CD14-positive monocyte (primary cell): Measurements from ENCODE around the gene FGB. TPM values are rescaled to one million over a fixed set of nuclear protein-coding genes. Genes with fewer than 3 reads are reported as not detected.
A peak's percentile ranks its signal among the peaks of the same experiment; 100 is the strongest.

Experiments used
- DNase-seq, 3 donors: peaks; one replicate each; pipeline ENCODE4 v3.0.0-alpha.2; 2011 to 2022
- H2AFZ ChIP-seq: 2 replicates; pipeline ENCODE4 v1.6.0; 2012; ENCODE audit warnings: mild to moderate bottlenecking, low read depth, low read length, inconsistent platforms; ENCODE audit not compliant: insufficient read depth, poor library complexity, severe bottlenecking
- H3K27ac ChIP-seq, 2 donors: 1 replicate in 1 of 2; 2 replicates in 1 of 2; pipeline ENCODE4 v1.5.1; 2012 to 2013; ENCODE audit warnings: low read length in 2 of 2, control low read depth in 1 of 2, inconsistent platforms in 1 of 2, low read depth in 1 of 2, mild to moderate bottlenecking in 1 of 2
- H3K27me3 ChIP-seq, 2 donors: one replicate each; pipeline versions ENCODE4 v1.6.0 to v1.6.1; 2011 to 2013; ENCODE audit warnings: low read length in 2 of 2; ENCODE audit not compliant: control insufficient read depth in 2 of 2, insufficient read depth in 2 of 2
- H3K36me3 ChIP-seq, 2 donors: replicated peaks in 1 of 2; 1 replicate in 1 of 2; 2 replicates in 1 of 2; pipeline versions ENCODE4 v1.5.1 to v1.6.1; 2012 to 2013; ENCODE audit warnings: low read length in 2 of 2, control low read depth in 1 of 2, inconsistent platforms in 1 of 2, mild to moderate bottlenecking in 1 of 2; ENCODE audit not compliant: insufficient read depth in 2 of 2, control insufficient read depth in 1 of 2
- H3K4me1 ChIP-seq, 2 donors: 1 replicate in 1 of 2; 2 replicates in 1 of 2; pipeline versions ENCODE4 v1.5.1 to v1.6.1; 2012 to 2013; ENCODE audit warnings: low read length in 2 of 2, control low read depth in 1 of 2, inconsistent platforms in 1 of 2, mild to moderate bottlenecking in 1 of 2, moderate library complexity in 1 of 2; ENCODE audit not compliant: insufficient read depth in 2 of 2, control insufficient read depth in 1 of 2
- H3K4me2 ChIP-seq: replicated peaks from 2 replicates; pipeline ENCODE3; 2012; ENCODE audit warnings: low read length, moderate library complexity, mild to moderate bottlenecking; ENCODE audit not compliant: poor library complexity, severe bottlenecking; ENCODE audit errors: extremely low read depth
- H3K4me3 ChIP-seq, 3 experiments: fragments of 200-600 bp in 1 of 3; sonication (generic) in 1 of 3; replicated peaks in 1 of 3; 1 replicate in 2 of 3; 2 replicates in 1 of 3; pipeline ENCODE4 v1.5.1; 2011 to 2013; ENCODE audit warnings: low read length in 3 of 3, mild to moderate bottlenecking in 3 of 3, control low read depth in 2 of 3, low read depth in 2 of 3, inconsistent platforms in 1 of 3, moderate library complexity in 1 of 3
- H3K79me2 ChIP-seq: 2 replicates; pipeline ENCODE4 v1.6.0; 2012; ENCODE audit warnings: mild to moderate bottlenecking, control low read depth, inconsistent platforms, low read length, moderate library complexity; ENCODE audit not compliant: insufficient read depth
- H3K9ac ChIP-seq: 2 replicates; pipeline ENCODE4 v1.6.0; 2017; ENCODE audit warnings: low read length, mild to moderate bottlenecking; ENCODE audit not compliant: insufficient read depth, poor library complexity, severe bottlenecking
- H3K9me3 ChIP-seq, 2 donors: replicated peaks in 1 of 2; 1 replicate in 1 of 2; 2 replicates in 1 of 2; pipeline versions ENCODE4 v1.5.1 to v1.6.1; 2012 to 2013; ENCODE audit warnings: low read length in 2 of 2, control low read depth in 1 of 2; ENCODE audit not compliant: control insufficient read depth in 1 of 2, insufficient read depth in 1 of 2
- H4K20me1 ChIP-seq: 2 replicates; pipeline ENCODE4 v1.6.0; 2012; ENCODE audit warnings: mild to moderate bottlenecking, low read length, control low read depth, moderate library complexity; ENCODE audit not compliant: insufficient read depth
- H3K27ac Mint-ChIP-seq, 7 donors: one replicate each; pipeline ENCODE4 v1.8.0; 2020; ENCODE audit warnings: mild to moderate bottlenecking in 7 of 7, mixed read lengths in 7 of 7, moderate library complexity in 6 of 7, inconsistent platforms in 2 of 7
- H3K27me3 Mint-ChIP-seq, 3 donors: one replicate each; pipeline ENCODE4 v1.8.0; 2021 to 2022; ENCODE audit warnings: low read depth in 3 of 3, mild to moderate bottlenecking in 3 of 3, mixed read lengths in 3 of 3, moderate library complexity in 3 of 3, inconsistent platforms in 1 of 3
- H3K36me3 Mint-ChIP-seq, 2 donors: one replicate each; pipeline ENCODE4 v1.8.0; 2020; ENCODE audit warnings: mixed read lengths in 2 of 2, inconsistent platforms in 1 of 2, mild to moderate bottlenecking in 1 of 2
- H3K4me1 Mint-ChIP-seq: one replicate; pipeline ENCODE4 v1.8.0; 2020; ENCODE audit warnings: mild to moderate bottlenecking, mixed read lengths
- H3K4me3 Mint-ChIP-seq, 2 donors: one replicate each; pipeline ENCODE4 v1.8.0; 2020; ENCODE audit warnings: mild to moderate bottlenecking in 2 of 2, mixed read lengths in 2 of 2, moderate library complexity in 1 of 2
- H3K9me3 Mint-ChIP-seq, 7 donors: one replicate each; pipeline ENCODE4 v1.8.0; 2020 to 2022; ENCODE audit warnings: mixed read lengths in 7 of 7, mild to moderate bottlenecking in 6 of 7, moderate library complexity in 6 of 7, inconsistent platforms in 2 of 7
- CTCF ChIP-seq: fragments of 200-600 bp; IDR thresholded peaks from one replicate; pipeline ENCODE4 v1.8.0; 2022; ENCODE audit warnings: antibody characterized with exemption, mild to moderate bottlenecking
- WGBS: methylation state at CpG from one replicate; pipeline ENCODE4 v1.1.5; 2013; ENCODE audit warnings: missing lambda C conversion rate; ENCODE audit not compliant: insufficient coverage; 5-methylcytosine and 5-hydroxymethylcytosine counted together
- intact Hi-C, 2 donors: fragments of 100-400 bp; cut with micrococcal nuclease; formaldehyde crosslinking; loops; one replicate each; pipeline versions ENCODE4 v1.15.0 to v1.15.1; 2023
- polyA plus RNA-seq, 3 donors: library from polyadenylated mRNA; depleted of rRNA in 1 of 3; unstranded in 2 of 3; stranded (reverse) in 1 of 3; fragments of 300-500 nt in 2 of 3; fragments of >200 nt in 1 of 3; fragmentation: Illumina TruSeq in 2 of 3; gene quantifications; 1 replicate in 2 of 3; 2 replicates in 1 of 3; pipeline ENCODE4 v1.2.3, GENCODE V29; 2012 to 2021

The FGB gene
- polyA plus RNA-seq, 3 donors = not detected

- DNase-seq = no peak
- Histone ChIP-seq H3K36me3 (no peaks in the 10 kb centered on the region), H2AFZ (no peak overlapping the region), H4K20me1 (no peaks in the 10 kb centered on the region), H3K4me3 (no peak overlapping the region), H3K4me1 (peaks cover 0 to 5% of the 10 kb centered on the region in 2 donors), H3K27me3 (no peaks in the 10 kb centered on the region), H3K79me2 (no peaks in the 10 kb centered on the region), H3K9me3 (no peaks in the 10 kb centered on the region), H3K27ac (no peak overlapping the region), H3K9ac (no peak overlapping the region), H3K4me2 (no peak overlapping the region)
- Mint-ChIP-seq H3K4me1 (peaks cover 19% of the 10 kb centered on the region), H3K36me3 (no peaks in the 10 kb centered on the region), H3K27me3 (peaks cover 0 to 6% (median 2%) of the 10 kb centered on the region in 3 donors), H3K4me3 (no peak overlapping the region), H3K27ac (peak overlapping the region in 1 of 7 donors; percentile 84), H3K9me3 (no peaks in the 10 kb centered on the region)
- WGBS = 95% methylated on average over 4 of the region's 4 CpGs
- no peak for TF ChIP-seq CTCF
- intact Hi-C loops = no loop called here
Observed at GRCh38 chr4:154529728-154530519, 32.9 kb upstream of the FGB start.

GRCh38 chr4:154534296-154534695 lies 28.5 kb upstream of the FGB start:
- 100% methylated on average over 1 of the region's 1 CpG for WGBS
- TF ChIP-seq CTCF = no peak
- Histone ChIP-seq H3K9ac (no peak overlapping the region), H3K4me3 (no peak overlapping the region), H3K9me3 (no peaks in the 10 kb centered on the region), H3K4me2 (no peak overlapping the region), H3K36me3 (peaks cover 38 to 43% of the 10 kb centered on the region in 2 donors), H3K4me1 (peaks cover 0 to 3% of the 10 kb centered on the region in 2 donors), H3K79me2 (no peaks in the 10 kb centered on the region), H2AFZ (no peak overlapping the region), H3K27me3 (no peaks in the 10 kb centered on the region), H4K20me1 (no peaks in the 10 kb centered on the region), H3K27ac (no peak overlapping the region)
- Mint-ChIP-seq H3K4me3 (no peak overlapping the region), H3K27ac (no peak overlapping the region), H3K4me1 (peaks cover 3% of the 10 kb centered on the region), H3K36me3 (peaks cover 25 to 31% of the 10 kb centered on the region in 2 donors), H3K9me3 (no peaks in the 10 kb centered on the region), H3K27me3 (peaks cover 0 to 4% (median 2%) of the 10 kb centered on the region in 3 donors)
- no peak for DNase-seq
- intact Hi-C loops = no loop called here
